Liver (tissue), 3 donors: Measurements from ENCODE around the gene PITHD1.

Source experiments
- ATF3 ChIP-seq: IDR thresholded peaks from 2 replicates; pipeline ENCODE4 v1.6.1; 2016; ENCODE audit warnings: antibody characterized with exemption
- CTCF ChIP-seq: fragments of 150-350 bp; IDR thresholded peaks from 2 replicates; pipeline ENCODE4 v1.5.1; 2017; ENCODE audit warnings: improper control_type of control experiment, low read depth, low read length; ENCODE audit not compliant: missing input control
- EGR1 ChIP-seq, 2 donors: IDR thresholded peaks; 2 replicates each; pipeline ENCODE4 v1.6.1; 2016 to 2018; ENCODE audit warnings: antibody characterized with exemption in 2 of 2, low read depth in 2 of 2
- FOXA1 ChIP-seq: IDR thresholded peaks from 2 replicates; pipeline ENCODE4 v1.6.1; 2016; ENCODE audit warnings: antibody characterized with exemption
- GABPA ChIP-seq, 2 donors: IDR thresholded peaks in 1 of 2; conservative IDR thresholded peaks in 1 of 2; 2 replicates each; pipeline ENCODE4 v1.6.1; 2016; ENCODE audit warnings: antibody characterized with exemption in 2 of 2, mild to moderate bottlenecking in 1 of 2, moderate library complexity in 1 of 2
- JUND ChIP-seq, 2 donors: IDR thresholded peaks; 2 replicates each; pipeline ENCODE4 v1.6.1; 2016; ENCODE audit warnings: antibody characterized with exemption in 2 of 2
- MAX ChIP-seq: IDR thresholded peaks from 2 replicates; pipeline ENCODE4 v1.6.1; 2016; ENCODE audit warnings: antibody characterized with exemption
- RAD21 ChIP-seq, 2 donors: IDR thresholded peaks; 2 replicates each; pipeline ENCODE4 v1.6.1; 2016; ENCODE audit warnings: antibody characterized with exemption in 2 of 2, mild to moderate bottlenecking in 2 of 2
- REST ChIP-seq: IDR thresholded peaks from 2 replicates; pipeline ENCODE4 v1.6.1; 2016; ENCODE audit warnings: antibody characterized with exemption, mild to moderate bottlenecking
- SP1 ChIP-seq: IDR thresholded peaks from 2 replicates; pipeline ENCODE4 v1.6.1; 2018; ENCODE audit warnings: antibody characterized with exemption, mild to moderate bottlenecking
- TAF1 ChIP-seq: conservative IDR thresholded peaks from 2 replicates; pipeline ENCODE4 v1.6.1; 2016; ENCODE audit warnings: antibody characterized with exemption, mild to moderate bottlenecking
- YY1 ChIP-seq: IDR thresholded peaks from 2 replicates; pipeline ENCODE4 v1.6.1; 2016; ENCODE audit warnings: antibody characterized with exemption, mild to moderate bottlenecking
- ZBTB33 ChIP-seq: IDR thresholded peaks from 2 replicates; pipeline ENCODE4 v1.6.1; 2016; ENCODE audit warnings: antibody characterized with exemption
- donor health status: healthy.
- donor health status: healthy.

GRCh38 chr1:23825076-23825761 lies 47.0 kb downstream of the PITHD1 start, which contains the start of gene HMGCL:
- TF ChIP-seq REST (peak; percentile 88), CTCF (no peak), GABPA (IDR thresholded peaks at IDR 0.05 in 1 of 2, conservative IDR thresholded peaks at IDR 0.05 in 1 of 2) (peak in 1 of 2 donors; percentile 45), YY1 (peak; percentile 99), RAD21 (IDR thresholded peaks at IDR 0.05) (peak; percentile 16 to 25), EGR1 (IDR thresholded peaks at IDR 0.05; ENCODE audit: low read depth in 2 of 2) (peak; percentile 95 to 96), MAX (no peak), ZBTB33 (peak; percentile 51), SP1 (peak; percentile 11), JUND (IDR thresholded peaks at IDR 0.05) (peak in 1 of 2 donors; percentile 14), TAF1 (peak; percentile 53), ATF3 (no peak), FOXA1 (no peak)
